Fibroblast of the conjunctiva (primary cell): ENCODE data around the gene ZNF263.
A peak's percentile ranks its signal among the peaks of the same experiment; 100 is the strongest.

Experiments used
- DNase-seq: peaks from one replicate; pipeline ENCODE4 v3.0.0-alpha.2; 2010; ENCODE audit warnings: low read depth

The ZNF263 gene

DNA sequence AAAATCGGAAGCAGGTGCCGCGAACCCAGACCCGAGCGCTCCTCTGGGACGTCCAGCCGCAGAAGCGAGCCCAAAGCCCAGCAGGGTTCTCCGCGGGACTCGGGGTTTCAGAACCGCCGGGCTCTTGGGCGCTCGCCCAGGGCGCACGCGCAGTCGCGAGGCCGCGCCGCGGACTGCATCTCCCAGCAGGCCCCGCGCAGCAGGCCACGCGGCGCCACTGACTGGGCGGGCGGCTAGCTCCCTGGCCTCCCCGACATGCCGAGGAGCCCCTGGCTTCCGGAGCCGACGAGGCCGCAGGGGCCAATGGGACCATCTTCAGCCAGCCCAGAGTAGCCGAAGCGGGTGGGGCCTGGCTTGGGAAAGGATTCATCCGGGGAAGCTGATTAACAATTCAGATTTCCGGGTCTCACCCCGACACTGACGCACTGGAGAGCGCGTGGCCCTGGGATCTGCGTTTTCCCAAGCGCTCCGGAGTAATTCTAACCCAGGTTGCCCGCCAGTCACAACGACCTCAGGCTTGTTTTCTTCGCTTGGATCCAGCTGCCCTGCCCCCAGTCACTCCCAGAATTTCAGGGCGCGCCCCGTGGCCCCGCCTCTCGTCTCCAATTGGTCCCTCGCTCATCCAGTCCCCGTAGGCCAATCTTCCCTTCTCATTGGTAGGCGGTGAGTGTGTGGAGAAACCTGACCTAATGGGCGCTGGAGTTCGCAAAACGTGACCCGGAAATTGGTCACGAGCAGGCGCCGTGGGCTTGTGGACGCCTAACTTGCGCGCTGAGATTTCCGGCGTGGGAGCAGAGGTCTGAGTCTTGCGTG lies at the start of gene ZNF263:
ZNF263 (plus strand) TSS at position 762 of the 813 bp plus-strand sequence. CDS start 328 bp downstream, outside the sequence.
- DNase-seq, result peak; percentile 97

DNA sequence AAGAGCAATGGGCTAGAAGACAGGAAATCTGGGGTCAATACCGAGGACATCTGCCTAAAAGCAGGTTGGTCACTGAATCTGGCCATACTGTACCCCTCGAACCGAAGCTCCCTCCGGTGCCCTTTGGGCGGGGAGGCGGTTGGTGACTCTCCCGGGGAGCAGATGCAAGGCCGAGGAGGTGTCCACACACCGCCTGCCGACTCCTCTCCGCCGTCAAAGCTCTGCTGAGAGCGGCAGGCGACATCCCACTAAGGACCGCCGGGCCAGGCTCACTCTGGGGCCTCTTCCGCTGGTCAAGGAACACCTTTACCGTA lies 48.8 kb upstream of the ZNF263 start:
- DNase-seq, result no peak

DNA sequence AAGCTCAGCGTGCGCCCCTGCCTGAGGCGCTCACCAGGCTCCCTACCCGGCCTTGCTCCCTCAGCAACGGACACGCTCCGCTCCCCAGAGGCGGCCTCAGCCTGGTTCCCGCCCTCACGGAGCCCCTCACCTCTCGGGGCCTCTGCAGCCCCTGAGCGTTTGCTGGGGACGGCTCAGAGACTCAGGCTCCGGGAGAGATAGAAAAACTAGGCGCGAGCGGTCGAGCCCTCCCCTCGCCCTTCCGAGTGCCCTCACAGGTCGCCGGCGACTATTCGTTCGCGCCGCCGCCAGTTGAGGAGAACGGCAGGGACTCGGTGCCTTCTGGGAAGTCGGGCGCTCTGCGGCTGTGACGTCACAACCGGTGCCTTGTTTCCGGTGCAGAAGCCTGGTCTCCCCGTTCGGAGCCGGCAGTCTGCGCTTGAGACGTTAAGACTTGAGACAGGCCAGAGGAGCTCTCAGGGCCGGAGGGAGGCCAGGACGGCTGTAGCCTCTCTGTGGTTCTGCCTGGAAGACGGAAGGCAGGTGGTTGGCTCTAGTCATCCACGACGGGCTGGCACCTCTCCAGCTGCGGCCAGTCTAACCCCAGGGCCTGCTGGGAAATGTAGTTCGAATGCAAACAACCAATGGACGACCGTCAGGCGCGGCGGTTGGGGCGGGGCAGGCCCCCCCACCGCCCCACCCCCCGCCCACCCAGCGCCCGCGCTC lies 48.3 kb upstream of the ZNF263 start, which contains the start of gene ZNF200:
ZNF200 (minus strand) TSS at position 302 of the 705 bp plus-strand sequence. CDS start 1,403 bp downstream, outside the sequence.
- DNase-seq, result peak; percentile 93

DNA sequence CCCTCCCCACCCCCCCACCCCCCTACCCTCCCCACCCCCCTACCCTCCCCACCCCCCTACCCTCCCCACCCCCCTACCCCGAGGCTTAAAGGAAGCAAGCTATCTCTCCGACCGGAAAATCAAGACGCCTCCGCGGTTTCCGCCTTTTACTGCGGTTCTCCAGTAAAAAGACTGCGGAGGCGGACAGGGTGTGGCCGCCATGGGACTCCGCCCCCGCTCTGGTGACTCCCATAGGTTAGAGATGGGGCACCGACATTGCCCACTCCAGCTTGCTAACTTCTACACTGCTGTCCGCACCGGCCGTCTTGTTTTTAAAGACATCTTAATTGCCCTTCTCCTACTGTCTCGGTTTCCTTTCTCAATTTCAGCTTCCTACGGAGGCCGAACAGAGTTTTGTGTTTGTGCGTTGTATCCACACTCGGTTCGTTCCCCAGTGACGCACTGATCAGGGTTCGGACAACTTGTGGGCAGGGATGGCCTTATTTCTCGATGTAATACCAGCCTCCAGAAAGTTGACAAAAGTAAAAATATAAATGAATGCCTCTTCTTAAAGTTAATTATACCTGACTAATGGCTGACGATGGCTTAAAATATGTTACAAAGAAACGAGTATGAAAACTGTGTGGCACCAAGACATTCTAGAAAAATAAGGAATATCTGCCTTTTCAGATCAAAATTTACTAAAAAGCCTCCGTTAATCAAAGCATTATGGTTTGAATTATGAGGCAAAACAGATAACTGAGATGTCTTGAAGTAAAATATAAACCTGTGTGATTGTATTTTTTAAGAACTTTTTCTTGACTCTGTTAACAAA lies 47.2 kb upstream of the ZNF263 start:
- no peak for DNase-seq

DNA sequence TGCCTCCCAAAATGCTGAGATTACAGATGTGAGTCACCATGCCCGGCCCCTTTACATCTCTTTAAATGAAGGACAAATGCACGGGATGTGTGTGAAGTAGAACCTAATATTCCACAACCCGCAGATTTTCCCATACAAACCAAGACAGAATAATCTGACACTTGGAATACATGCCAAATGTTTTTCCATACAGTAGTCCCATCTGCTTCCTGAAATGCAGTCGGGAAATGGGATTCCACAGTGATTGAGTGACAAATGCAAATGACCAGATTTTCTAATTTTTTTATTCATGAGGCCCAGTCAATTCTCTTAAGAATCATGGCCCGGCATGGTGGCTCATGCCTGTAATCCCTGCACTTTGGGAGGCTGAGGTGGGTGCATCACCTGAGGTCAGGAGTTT lies 41.5 kb upstream of the ZNF263 start:
- no peak for DNase-seq

DNA sequence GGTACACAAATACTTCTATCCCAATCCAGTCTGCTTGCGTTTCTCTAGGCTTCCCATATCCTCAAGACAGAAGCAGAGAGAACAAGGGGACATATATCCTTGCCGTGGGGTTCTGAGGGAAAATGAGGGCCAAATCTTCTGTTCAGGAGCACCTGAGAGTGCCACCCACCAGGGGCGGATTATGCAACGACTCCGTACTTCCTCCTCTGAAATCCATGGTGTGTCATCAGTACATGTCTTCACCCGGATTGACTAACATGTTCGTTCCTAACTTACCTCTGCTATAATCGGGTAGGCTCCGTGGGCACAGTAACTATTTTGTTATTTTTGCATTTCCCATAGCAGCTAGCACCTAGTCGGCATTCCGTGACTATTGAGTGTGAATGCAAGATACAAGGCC lies 40.6 kb upstream of the ZNF263 start:
- no peak for DNase-seq

DNA sequence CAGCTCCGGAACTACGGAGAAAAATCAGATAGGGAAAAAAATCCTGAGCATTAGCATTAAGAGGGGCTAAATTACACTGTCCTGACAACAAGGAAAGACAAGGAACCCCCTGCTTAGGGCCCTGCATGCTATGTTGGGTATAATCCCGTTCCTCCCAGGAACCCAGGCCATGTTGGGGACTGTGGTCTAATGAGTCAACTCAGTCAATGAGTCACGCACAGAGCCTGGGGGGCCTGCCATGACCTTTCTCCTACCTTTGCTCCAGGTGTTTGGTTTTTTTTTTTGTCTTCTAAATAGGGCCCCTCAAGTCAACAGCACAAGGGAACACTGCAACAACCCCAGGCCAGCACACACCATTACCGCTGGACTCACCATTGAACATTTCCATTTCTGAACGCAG lies 39.4 kb upstream of the ZNF263 start:
- no peak for DNase-seq

DNA sequence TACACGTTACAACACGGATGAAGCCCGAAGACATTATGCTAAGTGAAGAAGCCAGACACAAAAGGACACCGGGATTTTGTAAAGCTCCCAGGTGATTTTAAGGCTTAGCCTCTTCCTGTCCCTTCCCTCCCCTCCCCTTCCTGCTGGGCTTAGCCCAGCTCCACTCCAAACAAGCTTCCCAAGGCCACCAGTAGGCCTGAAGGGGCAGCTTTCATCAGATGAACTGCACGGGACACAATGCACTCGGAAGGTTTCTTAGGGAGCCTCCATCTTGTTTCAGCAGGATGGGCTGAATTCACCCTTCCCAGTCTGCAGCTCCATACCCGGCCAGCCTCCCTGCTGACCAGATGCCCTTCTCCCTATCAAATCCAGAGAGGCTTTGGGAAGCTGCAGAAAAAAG lies 37.3 kb upstream of the ZNF263 start:
- DNase-seq, result no peak

DNA sequence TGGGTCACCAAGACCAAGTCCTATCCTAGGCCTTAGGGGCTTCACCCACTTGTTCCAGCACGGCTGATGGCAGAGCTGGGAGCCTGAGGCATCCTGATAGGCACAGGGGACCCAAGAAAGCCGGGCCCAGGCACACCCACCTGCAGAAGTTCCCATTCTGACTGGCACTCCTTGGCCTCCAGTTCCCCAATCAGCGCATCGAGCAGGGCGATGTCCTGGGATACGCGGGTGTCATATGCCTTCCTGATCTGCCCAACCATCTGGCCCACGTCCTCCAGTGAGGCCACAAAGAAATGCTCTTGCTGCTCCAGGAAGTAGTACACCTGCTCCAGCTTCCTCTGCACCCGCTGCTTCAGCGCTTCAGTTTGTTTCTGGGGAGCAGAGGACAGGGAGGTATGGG lies 36.4 kb upstream of the ZNF263 start:
- no peak for DNase-seq

DNA sequence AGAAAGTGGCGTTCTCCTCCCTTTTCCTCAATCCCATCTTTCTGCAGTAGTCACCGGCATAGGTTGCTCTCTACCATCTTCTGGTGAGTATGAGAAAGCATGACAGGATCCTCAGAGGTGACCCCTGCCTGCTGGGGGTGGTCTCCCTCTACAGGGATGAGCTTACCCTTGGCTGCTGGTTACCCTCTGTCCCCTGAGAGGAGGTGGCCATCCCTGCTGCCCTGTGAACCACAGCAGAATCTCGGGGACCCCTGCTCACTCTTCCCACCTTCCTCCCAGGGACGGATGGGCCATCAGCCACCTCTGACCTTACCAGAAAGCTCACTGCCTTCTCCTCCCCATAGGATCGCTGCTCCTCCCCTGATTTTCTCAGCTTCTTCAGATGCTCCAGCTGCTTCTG lies 34.7 kb upstream of the ZNF263 start:
- DNase-seq, result no peak

DNA sequence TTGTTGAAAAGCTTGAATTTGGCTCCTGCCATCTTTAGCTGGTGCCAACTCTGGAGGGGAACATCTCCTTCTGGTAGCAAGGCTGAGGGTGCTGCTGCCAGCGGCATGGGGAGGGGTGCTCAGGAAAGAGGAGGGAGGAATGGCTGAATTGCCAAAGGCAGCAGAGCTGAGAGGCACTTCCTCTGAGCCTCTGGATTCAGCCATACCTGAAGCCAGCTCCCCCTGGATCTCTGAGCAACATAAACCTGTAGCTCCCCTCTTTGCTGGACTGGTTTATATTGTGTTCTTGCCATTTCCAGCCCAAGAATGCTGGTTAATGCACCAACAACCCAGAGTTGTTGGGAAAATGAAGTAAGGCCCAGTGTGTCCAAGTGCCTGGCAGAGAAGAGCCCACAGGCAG lies 34.3 kb upstream of the ZNF263 start:
- DNase-seq, result no peak

DNA sequence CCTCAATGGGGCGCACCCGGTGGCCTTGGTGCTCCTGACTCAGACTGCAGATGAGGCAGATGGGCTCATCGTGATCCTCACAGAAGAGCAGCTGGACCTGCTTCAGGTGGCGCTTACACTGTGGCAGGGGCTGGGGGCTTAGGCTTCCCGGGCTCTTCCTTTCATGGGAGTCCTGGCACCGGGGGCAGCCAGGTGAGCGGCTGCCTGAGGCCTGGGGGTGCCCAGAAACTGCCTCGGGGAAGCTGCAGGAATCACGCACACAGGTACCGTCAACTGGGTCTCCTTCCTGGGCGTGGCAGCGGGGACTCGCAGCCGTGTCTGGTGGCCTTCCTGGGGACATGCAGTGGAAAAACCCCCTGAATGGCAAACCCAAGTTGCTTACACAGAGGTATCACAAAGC lies 33.8 kb upstream of the ZNF263 start:
- DNase-seq, result no peak

DNA sequence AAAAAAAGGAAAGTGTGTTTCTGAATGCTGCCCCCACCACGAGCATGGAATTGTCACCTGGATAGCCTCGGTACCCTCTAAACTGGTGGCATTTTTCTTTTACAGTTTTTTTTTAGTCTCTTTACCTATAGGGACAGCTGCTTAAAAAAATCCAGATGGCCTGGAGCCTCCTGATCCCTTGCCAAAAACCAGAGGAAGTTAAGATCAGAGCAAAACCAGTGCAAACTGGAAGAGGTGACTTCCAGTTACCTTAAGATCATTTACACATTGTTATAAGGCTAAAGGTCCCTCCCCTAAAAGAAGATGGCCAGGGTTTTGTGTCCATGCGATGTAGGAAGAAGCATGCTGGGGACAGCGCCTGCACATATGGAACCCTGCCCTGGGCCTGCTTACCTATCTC lies 30.3 kb upstream of the ZNF263 start:
- DNase-seq, result no peak

DNA sequence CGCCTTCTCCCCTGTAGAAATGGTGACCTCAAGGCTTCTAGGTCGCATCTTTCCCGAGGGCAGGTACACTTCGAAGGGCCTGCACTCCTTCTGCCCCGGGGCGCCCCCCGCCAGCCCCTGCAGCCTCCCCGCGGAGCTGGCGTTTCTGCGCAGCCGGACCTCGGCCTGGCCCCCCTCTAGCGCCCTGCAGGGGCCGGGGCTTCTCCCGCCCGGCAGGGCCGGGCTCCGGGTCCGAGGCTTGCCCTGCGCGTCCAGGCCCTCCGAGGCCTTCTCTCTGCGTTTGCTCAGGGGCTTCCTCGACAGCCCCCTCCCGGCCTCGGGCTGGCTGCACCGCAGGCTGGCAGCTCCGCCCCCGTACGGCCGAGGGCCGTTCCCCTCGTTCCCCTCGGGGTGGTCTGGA lies 29.0 kb upstream of the ZNF263 start:
- DNase-seq, result no peak

DNA sequence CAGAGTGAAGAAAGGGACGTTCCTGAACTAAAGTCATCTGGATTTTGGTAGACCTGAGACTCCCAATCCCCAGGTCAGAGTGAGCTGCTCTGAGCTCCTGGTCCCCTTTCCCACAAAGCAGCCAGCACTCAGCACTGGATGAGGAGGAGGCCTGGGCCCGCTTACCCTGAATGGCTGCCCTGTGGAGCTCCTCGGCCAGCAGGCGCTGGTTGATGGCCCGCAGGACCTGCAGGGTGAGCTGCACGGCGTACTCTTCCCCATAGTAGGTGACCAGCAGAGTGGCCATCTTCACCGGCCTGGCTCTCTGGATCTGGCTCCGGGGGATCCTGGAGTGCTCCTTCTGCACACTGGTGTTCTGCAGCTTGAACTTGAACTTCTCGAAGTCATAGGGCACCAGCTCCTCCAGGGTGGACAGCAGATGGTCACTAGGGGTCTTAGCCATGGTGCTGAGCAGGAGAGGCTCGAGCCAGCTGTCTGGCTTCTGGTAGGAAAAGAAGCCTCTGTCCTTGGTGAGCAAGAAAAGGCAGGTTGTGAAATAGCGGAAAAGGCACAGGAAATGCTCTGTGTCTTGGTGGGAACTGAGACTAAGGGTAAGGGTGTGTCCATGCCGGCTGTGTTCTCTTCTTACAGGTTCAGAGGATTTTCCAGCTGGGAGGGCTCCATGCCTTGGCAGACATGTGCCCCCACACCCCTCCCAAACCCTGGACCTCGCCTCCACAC lies 27.0 kb upstream of the ZNF263 start, which contains the start of gene MEFV:
MEFV (minus strand) TSS at position 488 of the 720 bp plus-strand sequence; CDS start at position 442, 46 bp downstream.
- DNase-seq, result no peak

DNA sequence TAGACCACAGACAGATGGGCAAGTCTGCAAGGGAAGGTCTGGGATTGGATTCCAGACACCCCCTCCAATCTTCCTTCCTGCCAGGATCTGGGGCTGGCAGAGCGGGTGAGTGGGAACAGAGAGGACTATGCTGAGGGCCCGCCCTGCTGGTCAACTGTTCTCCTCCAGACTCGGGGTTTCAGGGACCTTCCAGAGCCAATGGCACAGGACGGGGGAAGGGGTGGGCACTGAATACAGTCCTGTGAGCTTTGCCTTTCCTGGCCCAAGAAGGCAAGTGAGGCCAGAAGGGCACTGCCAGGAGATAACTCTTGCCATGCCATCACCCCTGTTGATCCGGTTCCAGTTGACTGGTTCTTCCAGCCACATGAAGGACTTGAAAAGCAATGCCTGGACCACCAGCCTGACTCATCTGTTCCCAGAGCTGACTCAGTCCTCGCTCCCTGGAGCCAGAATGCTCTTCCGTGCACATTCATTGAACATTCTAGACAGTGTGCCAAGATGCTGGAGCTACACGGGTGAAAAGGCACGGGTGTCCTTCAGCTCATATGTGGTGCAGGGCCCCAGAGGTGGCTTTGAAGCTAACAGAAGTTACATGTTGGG lies 26.3 kb upstream of the ZNF263 start:
- no peak for DNase-seq

DNA sequence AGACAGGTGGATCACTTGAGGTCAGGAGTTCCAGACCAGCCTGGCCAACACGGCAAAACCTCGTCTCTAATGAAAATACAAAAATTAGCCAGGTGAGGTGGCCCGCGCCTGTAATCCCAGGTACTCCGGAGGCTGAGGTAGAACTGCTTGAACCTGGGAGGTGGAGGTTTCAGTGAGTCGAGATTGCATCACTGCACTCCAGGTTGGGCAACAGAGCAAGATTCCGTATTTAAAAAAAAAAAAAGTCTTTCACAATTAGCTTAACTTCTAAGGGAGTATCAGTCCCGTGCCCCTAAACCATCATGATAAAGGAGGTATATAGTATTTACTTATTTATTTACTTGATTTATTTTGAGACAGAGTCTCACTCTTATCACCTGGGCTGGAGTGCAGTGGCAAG lies 23.5 kb upstream of the ZNF263 start:
- DNase-seq, result no peak

DNA sequence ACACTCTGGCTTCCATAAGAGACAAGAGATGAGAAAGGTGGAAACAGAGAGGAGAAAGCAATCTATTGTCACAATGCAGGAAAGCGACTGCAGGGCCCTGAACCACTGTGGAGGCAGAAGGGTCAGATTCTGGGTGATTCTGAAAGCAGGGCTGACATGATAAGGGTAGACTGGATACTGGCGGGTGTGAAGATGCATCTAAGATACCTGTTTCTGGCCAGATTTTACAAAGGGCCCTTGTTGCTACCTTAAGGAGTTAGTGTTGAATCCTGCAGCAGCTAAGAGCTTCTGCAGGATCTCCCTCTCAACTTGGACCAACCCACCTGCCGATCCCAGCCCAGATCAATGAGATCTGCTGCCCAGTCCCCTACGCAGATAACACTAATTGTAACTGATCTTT lies 20.8 kb upstream of the ZNF263 start:
- DNase-seq, result no peak

DNA sequence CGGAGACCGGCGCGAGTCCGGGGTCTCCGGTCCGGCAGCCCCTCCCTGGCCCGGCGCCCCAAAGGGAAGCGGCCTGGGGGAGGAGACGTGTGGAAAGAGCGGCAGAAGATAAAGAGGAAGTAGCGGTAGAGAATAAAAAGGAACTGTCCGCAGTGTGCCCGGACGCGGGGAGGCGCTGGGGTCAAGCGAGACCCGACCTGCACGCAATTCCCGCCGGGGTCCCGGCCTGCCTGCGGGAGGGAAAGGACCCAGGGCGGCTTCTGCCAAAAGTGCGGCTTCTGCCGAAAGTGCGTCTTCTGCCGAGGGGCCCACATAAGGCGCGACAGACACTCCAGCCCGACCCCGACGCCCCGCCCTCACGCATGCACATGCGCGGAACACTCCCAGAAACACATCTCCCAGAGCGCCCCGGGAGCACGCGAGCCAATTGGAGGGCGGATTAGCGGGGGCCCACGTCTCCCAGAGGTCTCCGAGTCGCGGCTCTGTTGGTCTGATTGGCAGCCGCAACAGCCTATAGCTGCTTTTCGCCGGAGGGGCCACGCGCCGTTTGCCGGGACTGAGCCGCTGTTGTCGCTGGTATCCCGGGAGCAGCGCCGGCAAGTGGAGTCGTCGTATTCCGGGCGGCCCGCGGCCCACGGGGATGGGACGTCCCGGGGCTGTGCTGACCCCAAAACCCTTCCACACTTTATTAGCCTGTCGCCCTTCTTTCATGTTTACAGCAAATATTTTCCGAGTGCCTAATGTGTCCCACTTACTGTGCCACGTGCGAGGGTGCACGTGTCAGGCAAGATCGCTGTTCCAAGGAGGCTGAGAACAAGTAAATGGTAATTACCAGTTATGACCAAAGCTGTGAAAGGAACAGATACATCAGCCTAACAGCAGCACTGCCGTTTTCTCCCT lies 18.9 kb upstream of the ZNF263 start:
- DNase-seq, result peak; percentile 93

DNA sequence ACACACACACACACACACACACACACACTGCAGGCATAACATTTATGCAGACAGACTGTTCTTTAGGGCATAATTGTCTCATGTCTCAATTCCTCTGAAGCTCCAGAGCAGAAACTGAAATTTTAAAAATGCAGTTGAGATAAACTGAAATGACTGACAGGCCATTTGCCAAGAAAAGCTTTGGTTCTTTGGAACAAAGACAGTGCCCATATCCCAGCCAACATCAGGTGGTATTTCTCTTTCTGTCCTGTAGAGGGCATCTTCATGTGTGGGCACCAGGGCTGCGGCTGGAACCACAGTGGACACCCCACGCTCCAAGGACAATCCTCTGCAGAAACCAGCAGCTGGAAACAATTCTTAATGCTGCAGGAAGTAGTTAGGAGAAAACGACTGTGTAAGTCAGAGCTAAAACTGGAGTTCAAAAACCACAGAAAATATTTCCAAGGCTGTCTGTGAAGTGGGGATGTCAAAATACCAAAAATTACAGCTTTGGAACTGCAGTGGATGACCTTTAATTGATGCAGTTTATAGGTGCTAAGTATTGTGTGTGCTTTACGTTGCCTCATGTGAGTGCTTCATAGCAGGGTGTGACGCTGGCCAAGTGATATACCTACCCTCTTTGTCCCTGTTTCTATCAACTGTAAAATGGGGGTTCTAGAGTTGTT lies 16.3 kb upstream of the ZNF263 start:
- DNase-seq, result peak; percentile 16
